GM23338 (cell line): ENCODE measurements around the gene HERC5. TPM values are rescaled to one million over a fixed set of nuclear protein-coding genes. Genes with fewer than 3 reads are reported as not detected.

Experiments
- ATAC-seq: fragments of 200-7000 bp; cut with Tn5 transposase; 3 replicates; pipeline ENCODE4 v1.9.1; 2020
- DNase-seq: peaks from one replicate; pipeline ENCODE4 v3.0.0-alpha.2; 2015; ENCODE audit warnings: low spot score
- H2AFZ ChIP-seq: fragments of 200-600 bp; sonication (generic); 2 replicates; pipeline ENCODE4 v1.8.0; 2016; ENCODE audit warnings: antibody characterized with exemption, mild to moderate bottlenecking, moderate library complexity
- H3F3A ChIP-seq: fragments of 200-600 bp; sonication (generic); replicated peaks from 2 replicates; pipeline ENCODE4 v1.8.0; 2017; ENCODE audit warnings: antibody characterized with exemption, mixed run types, low read depth
- H3K27ac ChIP-seq: fragments of 200-600 bp; sonication (generic); 2 replicates; pipeline ENCODE4 v1.6.1; 2016; ENCODE audit warnings: low read depth
- H3K27me3 ChIP-seq: fragments of 200-600 bp; sonication (generic); 2 replicates; pipeline ENCODE4 v1.8.0; 2016; ENCODE audit warnings: mild to moderate bottlenecking, mixed run types, moderate library complexity; ENCODE audit not compliant: insufficient read depth
- H3K36me3 ChIP-seq: fragments of 200-600 bp; sonication (generic); 2 replicates; pipeline ENCODE4 v1.8.0; 2016; ENCODE audit warnings: mild to moderate bottlenecking; ENCODE audit not compliant: insufficient read depth
- H3K4me1 ChIP-seq: fragments of 200-600 bp; sonication (generic); 2 replicates; pipeline ENCODE4 v1.8.0; 2016; ENCODE audit warnings: mild to moderate bottlenecking, moderate library complexity; ENCODE audit not compliant: insufficient read depth
- H3K4me2 ChIP-seq: fragments of 200-600 bp; sonication (generic); 2 replicates; pipeline ENCODE4 v1.7.1; 2017; ENCODE audit warnings: mixed run types
- H3K4me3 ChIP-seq: fragments of 200-600 bp; sonication (generic); 2 replicates; pipeline ENCODE4 v1.6.1; 2016; ENCODE audit warnings: mixed run types
- H3K79me2 ChIP-seq: fragments of 200-600 bp; sonication (generic); replicated peaks from 2 replicates; pipeline ENCODE4 v1.8.0; 2017; ENCODE audit warnings: mild to moderate bottlenecking; ENCODE audit not compliant: insufficient read depth
- H3K9me2 ChIP-seq: fragments of 200-600 bp; sonication (generic); 2 replicates; pipeline ENCODE4 v1.8.0; 2017; ENCODE audit not compliant: insufficient read depth
- H4K20me1 ChIP-seq: fragments of 200-600 bp; sonication (generic); replicated peaks from 2 replicates; pipeline ENCODE4 v1.8.0; 2017; ENCODE audit warnings: mild to moderate bottlenecking; ENCODE audit not compliant: insufficient read depth
- H3K27ac Mint-ChIP-seq: 2 replicates; pipeline ENCODE4 v1.8.0; 2020; ENCODE audit warnings: inconsistent platforms, mild to moderate bottlenecking, moderate library complexity, mixed read lengths
- H3K27me3 Mint-ChIP-seq: 3 replicates; pipeline ENCODE4 v1.8.0; 2022; ENCODE audit warnings: low read depth, mild to moderate bottlenecking, moderate library complexity, mixed read lengths, inconsistent platforms; ENCODE audit not compliant: insufficient read depth, poor library complexity
- H3K36me3 Mint-ChIP-seq: 3 replicates; pipeline ENCODE4 v1.8.0; 2021; ENCODE audit warnings: low read depth, mild to moderate bottlenecking, inconsistent platforms, moderate library complexity, mixed read lengths
- H3K4me1 Mint-ChIP-seq: 3 replicates; pipeline ENCODE4 v1.8.0; 2020; ENCODE audit warnings: mild to moderate bottlenecking, inconsistent platforms, mixed read lengths
- H3K4me3 Mint-ChIP-seq: 3 replicates; pipeline ENCODE4 v1.8.0; 2021; ENCODE audit warnings: moderate library complexity, mild to moderate bottlenecking, inconsistent platforms, mixed read lengths
- H3K9me3 Mint-ChIP-seq: 3 replicates; pipeline ENCODE4 v1.8.0; 2020; ENCODE audit warnings: moderate library complexity, mild to moderate bottlenecking, inconsistent platforms, mixed read lengths
- CREB1 ChIP-seq: fragments of 250-450 bp; sonication (Bioruptor Pico); IDR thresholded peaks from 2 replicates; pipeline ENCODE4 v1.5.0; 2020; ENCODE audit warnings: low read depth, mild to moderate bottlenecking, moderate library complexity
- ETS1 ChIP-seq: IDR thresholded peaks from 2 replicates; pipeline ENCODE4 v1.6.1; 2016; ENCODE audit warnings: antibody characterized with exemption
- EZH2phosphoT487 ChIP-seq: fragments of 200-600 bp; sonication (generic); IDR thresholded peaks from one replicate; pipeline ENCODE4 v1.8.1; 2018; ENCODE audit warnings: antibody characterized with exemption; ENCODE audit not compliant: unreplicated experiment
- NANOG ChIP-seq: IDR thresholded peaks from 2 replicates; pipeline ENCODE4 v1.6.1; 2016; ENCODE audit warnings: antibody characterized with exemption, borderline replicate concordance
- REST ChIP-seq: IDR thresholded peaks from one replicate; pipeline ENCODE4 v1.6.1; 2018; ENCODE audit warnings: antibody characterized with exemption; ENCODE audit not compliant: unreplicated experiment
- STAT1 ChIP-seq: IDR thresholded peaks from one replicate; pipeline ENCODE4 v1.6.1; 2016; ENCODE audit warnings: antibody characterized with exemption; ENCODE audit not compliant: unreplicated experiment
- ZNF114 ChIP-seq: fragments of 250-450 bp; sonication (Bioruptor Pico); IDR thresholded peaks from 2 replicates; pipeline ENCODE4 v1.5.0; 2020; ENCODE audit warnings: mild to moderate bottlenecking, moderate library complexity
- ZNF331 ChIP-seq: fragments of 250-450 bp; sonication (Bioruptor Pico); IDR thresholded peaks from 2 replicates; pipeline ENCODE4 v1.5.0; 2020; ENCODE audit warnings: low read depth, mild to moderate bottlenecking, moderate library complexity
- ZNF462 ChIP-seq: fragments of 250-450 bp; sonication (Bioruptor Pico); IDR thresholded peaks from 2 replicates; pipeline ENCODE4 v1.5.0; 2020; ENCODE audit warnings: mild to moderate bottlenecking, moderate library complexity
- polyA plus RNA-seq: library from polyadenylated mRNA; unstranded; fragments of >200 nt; fragmentation: Nextera tagmentation; extraction: Ambion mirVana; gene quantifications from 2 replicates; pipeline ENCODE4 v1.2.1, GENCODE V29; 2016
- total RNA-seq: library from RNA; depleted of rRNA; stranded (reverse); fragments of >200 nt; shearing (Covaris generic); gene quantifications from 2 replicates; pipeline ENCODE4 v1.2.3, GENCODE V29; 2014

HERC5 gene
- total and polyA plus RNA-seq, 2 experiments from 2014 or later: 22.8 to 25.1 TPM

GRCh38 chr4:88429401-88429800 lies 27.5 kb upstream of the HERC5 start:
- no peak overlapping the region for H3K4me3 Mint-ChIP-seq
- no peak overlapping the region for H3K4me2 ChIP-seq
- no peak for TF ChIP-seq REST
- H3F3A ChIP-seq: no peaks in the 10 kb centered on the region
- H3K4me1 ChIP-seq: no peaks in the 10 kb centered on the region
- DNase-seq (no peak), ATAC-seq (no peak)
- H2AFZ ChIP-seq: no peak overlapping the region
- H3K9me3 Mint-ChIP-seq: peaks cover 6% of the 10 kb centered on the region; the same call in 2 of the 3 replicates
- H3K27me3 Mint-ChIP-seq: no peaks in the 10 kb centered on the region
- H3K79me2 ChIP-seq: no peaks in the 10 kb centered on the region
- no peak overlapping the region for H3K4me3 ChIP-seq
- peaks cover 11% of the 10 kb centered on the region; the same call in 2 of the 3 replicates for H3K36me3 Mint-ChIP-seq
- no peaks in the 10 kb centered on the region for H3K27me3 ChIP-seq
- no peaks in the 10 kb centered on the region for H3K4me1 Mint-ChIP-seq
- H4K20me1 ChIP-seq: no peaks in the 10 kb centered on the region
- H3K27ac Mint-ChIP-seq: no peak overlapping the region
- 0 out of 2 replicates have a peak, but pooled peaks cover 7% of the 10 kb centered on the region for H3K36me3 ChIP-seq
- H3K27ac ChIP-seq: no peak overlapping the region
- 0 out of 2 replicates have a peak, but pooled peaks cover 5% of the 10 kb centered on the region for H3K9me2 ChIP-seq

GRCh38 chr4:88435987-88436693 lies 20.8 kb upstream of the HERC5 start:
- H3K4me3 ChIP-seq: no peak overlapping the region
- H3K36me3 ChIP-seq: 0 out of 2 replicates have a peak, but pooled peaks cover 7% of the 10 kb centered on the region
- no peaks in the 10 kb centered on the region for H3F3A ChIP-seq
- Mint-ChIP-seq H3K4me3 (no peak overlapping the region), H3K27ac (no peak overlapping the region), H3K9me3 (peaks cover 6% of the 10 kb centered on the region; the same call in 2 of the 3 replicates), H3K27me3 (peaks cover 3% of the 10 kb centered on the region), H3K36me3 (peaks cover 12% of the 10 kb centered on the region; the same call in 2 of the 3 replicates), H3K4me1 (peaks cover 15% of the 10 kb centered on the region)
- H3K27me3 ChIP-seq: no peaks in the 10 kb centered on the region
- H3K9me2 ChIP-seq: 0 out of 2 replicates have a peak, but pooled peaks cover 9% of the 10 kb centered on the region
- no peak for ATAC-seq
- H3K4me1 ChIP-seq: peaks cover 7% of the 10 kb centered on the region; the same call in 1 of the 2 replicates
- no peak overlapping the region for H2AFZ ChIP-seq
- no peaks in the 10 kb centered on the region for H4K20me1 ChIP-seq
- DNase-seq: no peak
- H3K27ac ChIP-seq: no peak overlapping the region
- no peak overlapping the region for H3K4me2 ChIP-seq
- no peaks in the 10 kb centered on the region for H3K79me2 ChIP-seq
- TF ChIP-seq ZNF331 (CRISPR knock-in tag) (no peak), EZH2phosphoT487 (no peak), ZNF462 (CRISPR knock-in tag) (no peak), STAT1 (no peak), ETS1 (no peak), NANOG (no peak), ZNF114 (CRISPR knock-in tag) (no peak), CREB1 (no peak)
